Endothelial cell of umbilical vein (primary cell): ENCODE measurements around the gene TUSC2. TPM values are rescaled to one million over a fixed set of nuclear protein-coding genes. Genes with fewer than 3 reads are reported as not detected.
"Not testable (repeated sequence)": the region's sequence is repeated elsewhere in the genome, so short reads cannot be mapped to it uniquely, and the experiment has no call there.

ENCODE experiments used
- BruUV-seq: library from RNA; stranded (reverse); fragments of 400-500 nt; replicated peaks from 2 replicates; lab custom pipeline; 2021; lab: Mats Ljungman, UMichigan
- CTCF ChIA-PET: fragments of 300-600, 350-600 bp; sonication (Branson Sonifier 250); formaldehyde crosslinking; loops from one replicate; lab custom pipeline; 2021; ENCODE audit warnings: antibody characterized with exemption, inconsistent platforms; lab: Charles Lee
- POLR2A ChIA-PET: fragments of 300-600, 350-600 bp; sonication (Branson Sonifier 250); formaldehyde crosslinking; loops from one replicate; lab custom pipeline; 2021; ENCODE audit warnings: antibody characterized with exemption, inconsistent platforms; lab: Charles Lee
- DNase-seq: peaks from one replicate; pipeline ENCODE4 v3.0.0-alpha.2; 2011; ENCODE audit warnings: low read depth, low spot score
- FAIRE-seq: peaks from 2 replicates; lab custom pipeline; 2011; peaks lifted over from hg19 to GRCh38; lab: Jason Lieb, UNC
- H2AFZ ChIP-seq: 2 replicates; pipeline ENCODE4 v1.6.0; 2012; ENCODE audit warnings: low read depth, low read length, control low read depth, inconsistent platforms
- H3K27ac ChIP-seq: 2 replicates; pipeline ENCODE4 v1.5.1; 2011; ENCODE audit warnings: low read depth, mild to moderate bottlenecking, control low read depth, low read length, moderate library complexity; ENCODE audit not compliant: insufficient read depth
- H3K27me3 ChIP-seq, 2 experiments: 2 replicates each; pipeline versions ENCODE4 v1.6.0 to v1.6.1; 2011; ENCODE audit warnings: low read length in 2 of 2, mixed read lengths in 1 of 2; ENCODE audit not compliant: control insufficient read depth in 2 of 2, insufficient read depth in 2 of 2
- H3K36me3 ChIP-seq, 2 experiments: 2 replicates in 1 of 2; 3 replicates in 1 of 2; pipeline ENCODE4 v1.5.1; 2011; ENCODE audit warnings: low read length in 2 of 2, mild to moderate bottlenecking in 1 of 2, moderate library complexity in 1 of 2; ENCODE audit not compliant: control insufficient read depth in 2 of 2, insufficient read depth in 2 of 2; ENCODE audit errors: extremely low read depth in 1 of 2
- H3K4me1 ChIP-seq: 3 replicates; pipeline ENCODE4 v1.5.1; 2011; ENCODE audit warnings: mild to moderate bottlenecking, low read length; ENCODE audit not compliant: control insufficient read depth, insufficient read depth; ENCODE audit errors: extremely low read depth
- H3K4me2 ChIP-seq: 2 replicates; pipeline ENCODE4 v1.6.1; 2011; ENCODE audit warnings: low read length, control low read depth, mixed read lengths; ENCODE audit not compliant: insufficient read depth
- H3K4me3 ChIP-seq, 3 experiments: fragments of 200-600 bp in 1 of 3; sonication (generic), shearing (Covaris generic) in 1 of 3; replicated peaks in 1 of 3; 2 replicates each; pipeline ENCODE4 v1.5.1; 2011 to 2016; ENCODE audit warnings: control low read depth in 3 of 3, low read length in 3 of 3, mild to moderate bottlenecking in 2 of 3, inconsistent platforms in 1 of 3, low read depth in 1 of 3, moderate library complexity in 1 of 3; ENCODE audit not compliant: insufficient read depth in 1 of 3
- H3K79me2 ChIP-seq: 2 replicates; pipeline ENCODE4 v1.6.0; 2012; ENCODE audit warnings: low read length, inconsistent platforms; ENCODE audit not compliant: control insufficient read depth, insufficient read depth
- H3K9ac ChIP-seq: replicated peaks from 2 replicates; pipeline ENCODE3; 2011; ENCODE audit warnings: low read length, control low read depth; ENCODE audit not compliant: insufficient read depth; ENCODE audit errors: extremely low read depth
- H3K9me1 ChIP-seq: replicated peaks from 3 replicates; pipeline ENCODE4 v1.6.0; 2011; ENCODE audit warnings: mild to moderate bottlenecking, low read length; ENCODE audit not compliant: control insufficient read depth, insufficient read depth; ENCODE audit errors: extremely low read depth
- H3K9me3 ChIP-seq: replicated peaks from 2 replicates; pipeline ENCODE4 v1.5.1; 2012; ENCODE audit warnings: low read length, inconsistent platforms; ENCODE audit not compliant: control insufficient read depth, insufficient read depth
- H4K20me1 ChIP-seq: replicated peaks from 2 replicates; pipeline ENCODE3; 2011; ENCODE audit warnings: mild to moderate bottlenecking, low read length; ENCODE audit not compliant: control insufficient read depth, insufficient read depth; ENCODE audit errors: extremely low read depth
- EZH2 ChIP-seq: IDR thresholded peaks from 2 replicates; pipeline ENCODE4 v1.6.1; 2012; ENCODE audit warnings: borderline replicate concordance, low read depth, mild to moderate bottlenecking, moderate library complexity, low read length, inconsistent platforms; ENCODE audit not compliant: severe bottlenecking
- FOS ChIP-seq: IDR thresholded peaks from 2 replicates; pipeline ENCODE4 v1.6.1; 2011; ENCODE audit warnings: mild to moderate bottlenecking, low read length, moderate library complexity, borderline replicate concordance; ENCODE audit not compliant: insufficient read depth
- GATA2 ChIP-seq: IDR thresholded peaks from 2 replicates; pipeline ENCODE4 v1.7.0; 2011; ENCODE audit warnings: low read depth, mild to moderate bottlenecking, moderate library complexity, mixed read lengths, low read length; ENCODE audit not compliant: insufficient read length, insufficient read depth
- JUN ChIP-seq: IDR thresholded peaks from 2 replicates; pipeline ENCODE4 v1.6.1; 2011; ENCODE audit warnings: borderline replicate concordance, low read depth; ENCODE audit not compliant: insufficient read length, insufficient read depth
- MYC ChIP-seq: IDR thresholded peaks from one replicate; pipeline ENCODE4 v1.6.1; 2011; ENCODE audit warnings: mild to moderate bottlenecking, low read depth, low read length
- POLR2A ChIP-seq: IDR thresholded peaks from 2 replicates; pipeline ENCODE4 v1.6.1; 2012; ENCODE audit warnings: low read depth, mild to moderate bottlenecking, control low read depth, low read length
- POLR2AphosphoS5 ChIP-seq: IDR thresholded peaks from 2 replicates; pipeline ENCODE4 v1.6.1; 2012; ENCODE audit warnings: low read depth, mild to moderate bottlenecking, control low read depth, low read length, moderate library complexity; ENCODE audit not compliant: insufficient read depth
- dilution Hi-C: fragments of 300-500 bp; cut with MboI; formaldehyde crosslinking; loops from one replicate; pipeline ENCODE4 v1.15.0; 2019; ENCODE audit warnings: low sequenced_read_pairs; ENCODE audit not compliant: extremely low pct_ligation_motif_present
- intact Hi-C: fragments of 100-400 bp; cut with micrococcal nuclease; formaldehyde crosslinking; loops from one replicate; pipeline ENCODE4 v1.10.0; 2022
- polyA plus RNA-seq, 4 experiments: library from polyadenylated mRNA; depleted of rRNA in 3 of 4; stranded (reverse) in 3 of 4; unstranded in 1 of 4; fragments of >200 nt; gene quantifications; 2 replicates each; pipeline versions ENCODE4 v1.2.1 to v1.2.3, GENCODE V29; 2011 to 2012; ENCODE audit warnings: missing spikeins in 1 of 4
- total RNA-seq: library from RNA; stranded (reverse); gene quantifications from 2 replicates; pipeline ENCODE4 v1.2.3, GENCODE V29; 2021
- TF ChIP-seq, protein P1 (sequence below): IDR thresholded peaks from 2 replicates; pipeline ENCODE4 v1.6.1; 2011; ENCODE audit not compliant: insufficient read depth, insufficient read length
- TF ChIP-seq, protein P2 (sequence below), 2 donors: IDR thresholded peaks; 1 replicate in 1 of 2; 2 replicates in 1 of 2; pipeline ENCODE4 v1.5.1; 2011; ENCODE audit warnings: low read length in 2 of 2, mild to moderate bottlenecking in 2 of 2, moderate library complexity in 2 of 2, control low read depth in 1 of 2, inconsistent platforms in 1 of 2, low read depth in 1 of 2; ENCODE audit not compliant: insufficient read depth in 1 of 2; ENCODE audit errors: extremely low read depth in 1 of 2

TUSC2 gene
- total and polyA plus RNA-seq, 2 donors (not counting 3 experiments of a cell fraction or from before 2014, with no cell fraction given) = 30.0 to 89.0 TPM

DNA sequence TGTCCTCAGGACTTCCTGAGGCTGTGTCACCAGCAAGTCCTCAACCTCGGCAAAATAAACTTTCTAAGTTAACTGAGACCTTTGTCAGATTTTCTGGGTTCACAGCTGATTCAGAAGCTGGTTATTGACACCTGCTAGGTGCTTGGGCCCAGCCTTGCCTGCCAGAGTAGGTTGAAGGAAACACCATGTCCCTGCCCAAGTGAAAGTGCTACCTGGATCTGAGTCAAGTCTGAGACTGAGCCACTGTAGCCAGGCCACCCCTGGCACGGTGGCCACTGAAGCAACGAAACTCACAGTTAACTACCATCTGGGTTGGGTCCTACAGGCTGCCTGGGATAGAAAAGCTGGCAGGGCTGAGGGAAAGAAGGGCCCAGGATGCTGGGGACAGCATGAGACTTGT, 13.7 kb downstream of the TUSC2 start:
- Histone ChIP-seq H3K27me3 (no peaks in the 10 kb centered on the region), H3K4me1 (peaks cover 31% of the 10 kb centered on the region), H3K36me3 (peaks cover 13 to 39% of the 10 kb centered on the region in 2 experiments), H3K79me2 (peaks cover 30% of the 10 kb centered on the region), H3K4me2 (no peak overlapping the region), H3K27ac (no peak overlapping the region), H3K4me3 (no peak overlapping the region), H2AFZ (no peak overlapping the region), H3K9me3 (no peaks in the 10 kb centered on the region), H3K9ac (no peak overlapping the region), H4K20me1 (no peaks in the 10 kb centered on the region), H3K9me1 (no peaks in the 10 kb centered on the region)
- dilution Hi-C loops (no loop called here), intact Hi-C loops (no loop called here)
- ChIA-PET CTCF (interaction anchor here (1.8 to 2.2 kb wide), 2 partner anchors 9 to 10 kb away, joined by 5 to 19 read pairs; no protein-coding TSS in a partner anchor), POLR2A (interaction anchor here (0.6 kb wide), 1 partner anchor 8 kb away, joined by 4 read pairs; no protein-coding TSS in a partner anchor)
- DNase-seq (no peak), FAIRE-seq (no peak)
- TF ChIP-seq FOS (no peak), POLR2A (no peak), EZH2 (no peak), JUN (no peak), GATA2 (no peak), MYC (no peak), POLR2AphosphoS5 (no peak)
- TF ChIP-seq, protein P1, sequence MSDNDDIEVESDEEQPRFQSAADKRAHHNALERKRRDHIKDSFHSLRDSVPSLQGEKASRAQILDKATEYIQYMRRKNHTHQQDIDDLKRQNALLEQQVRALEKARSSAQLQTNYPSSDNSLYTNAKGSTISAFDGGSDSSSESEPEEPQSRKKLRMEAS = no peak
- TF ChIP-seq, protein P2, sequence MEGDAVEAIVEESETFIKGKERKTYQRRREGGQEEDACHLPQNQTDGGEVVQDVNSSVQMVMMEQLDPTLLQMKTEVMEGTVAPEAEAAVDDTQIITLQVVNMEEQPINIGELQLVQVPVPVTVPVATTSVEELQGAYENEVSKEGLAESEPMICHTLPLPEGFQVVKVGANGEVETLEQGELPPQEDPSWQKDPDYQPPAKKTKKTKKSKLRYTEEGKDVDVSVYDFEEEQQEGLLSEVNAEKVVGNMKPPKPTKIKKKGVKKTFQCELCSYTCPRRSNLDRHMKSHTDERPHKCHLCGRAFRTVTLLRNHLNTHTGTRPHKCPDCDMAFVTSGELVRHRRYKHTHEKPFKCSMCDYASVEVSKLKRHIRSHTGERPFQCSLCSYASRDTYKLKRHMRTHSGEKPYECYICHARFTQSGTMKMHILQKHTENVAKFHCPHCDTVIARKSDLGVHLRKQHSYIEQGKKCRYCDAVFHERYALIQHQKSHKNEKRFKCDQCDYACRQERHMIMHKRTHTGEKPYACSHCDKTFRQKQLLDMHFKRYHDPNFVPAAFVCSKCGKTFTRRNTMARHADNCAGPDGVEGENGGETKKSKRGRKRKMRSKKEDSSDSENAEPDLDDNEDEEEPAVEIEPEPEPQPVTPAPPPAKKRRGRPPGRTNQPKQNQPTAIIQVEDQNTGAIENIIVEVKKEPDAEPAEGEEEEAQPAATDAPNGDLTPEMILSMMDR (IDR thresholded peaks at IDR 0.05; ENCODE audit: extremely low read depth in 1 of 2, insufficient read depth in 1 of 2, low read depth in 1 of 2, low read length in 2 of 2) = no peak
- no TSS peak for BruUV-seq

DNA sequence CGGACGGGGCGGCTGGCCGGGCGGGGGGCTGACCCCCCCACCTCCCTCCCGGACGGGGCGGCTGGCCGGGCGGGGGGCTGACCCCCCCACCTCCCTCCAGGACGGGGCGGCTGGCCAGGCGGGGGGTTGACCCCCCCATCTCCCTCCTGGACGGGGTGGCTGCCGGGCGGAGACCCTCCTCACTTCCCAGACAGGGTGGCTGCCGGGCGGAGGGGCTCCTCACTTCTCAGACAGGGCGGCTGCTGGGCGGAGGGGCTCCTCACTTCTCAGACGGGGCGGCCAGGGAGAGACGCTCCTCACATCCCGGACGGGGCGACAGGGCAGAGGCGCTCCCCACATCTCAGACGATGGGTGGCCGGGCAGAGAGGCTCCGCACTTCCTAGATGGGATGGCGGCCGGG, 16.0 kb downstream of the TUSC2 start:
- BruUV-seq, H3K27me3 ChIP-seq, H3K9me3 ChIP-seq, FAIRE-seq, H4K20me1 ChIP-seq, intact Hi-C loops, H3K79me2 ChIP-seq, H3K4me1 ChIP-seq, POLR2A ChIA-PET, H3K4me3 ChIP-seq, H3K4me2 ChIP-seq, DNase-seq, H3K9me1 ChIP-seq, H3K9ac ChIP-seq, H2AFZ ChIP-seq, CTCF ChIA-PET, H3K27ac ChIP-seq, dilution Hi-C loops: not testable (repeated sequence)
- peaks cover 7 to 19% of the 10 kb centered on the region in 2 experiments for H3K36me3 ChIP-seq
